Ramos (cell line): ENCODE measurements around the gene BPHL.
"Not testable (repeated sequence)": the region's sequence is repeated elsewhere in the genome, so short reads cannot be mapped to it uniquely, and the experiment has no call there.

Experiments
- in situ Hi-C: fragments of 300-500 bp; cut with MboI; formaldehyde crosslinking; loops from one replicate; pipeline ENCODE4 v1.14.3; 2022; ENCODE audit warnings: low sequenced_read_pairs; ENCODE audit not compliant: unreplicated experiment

Gene BPHL

DNA sequence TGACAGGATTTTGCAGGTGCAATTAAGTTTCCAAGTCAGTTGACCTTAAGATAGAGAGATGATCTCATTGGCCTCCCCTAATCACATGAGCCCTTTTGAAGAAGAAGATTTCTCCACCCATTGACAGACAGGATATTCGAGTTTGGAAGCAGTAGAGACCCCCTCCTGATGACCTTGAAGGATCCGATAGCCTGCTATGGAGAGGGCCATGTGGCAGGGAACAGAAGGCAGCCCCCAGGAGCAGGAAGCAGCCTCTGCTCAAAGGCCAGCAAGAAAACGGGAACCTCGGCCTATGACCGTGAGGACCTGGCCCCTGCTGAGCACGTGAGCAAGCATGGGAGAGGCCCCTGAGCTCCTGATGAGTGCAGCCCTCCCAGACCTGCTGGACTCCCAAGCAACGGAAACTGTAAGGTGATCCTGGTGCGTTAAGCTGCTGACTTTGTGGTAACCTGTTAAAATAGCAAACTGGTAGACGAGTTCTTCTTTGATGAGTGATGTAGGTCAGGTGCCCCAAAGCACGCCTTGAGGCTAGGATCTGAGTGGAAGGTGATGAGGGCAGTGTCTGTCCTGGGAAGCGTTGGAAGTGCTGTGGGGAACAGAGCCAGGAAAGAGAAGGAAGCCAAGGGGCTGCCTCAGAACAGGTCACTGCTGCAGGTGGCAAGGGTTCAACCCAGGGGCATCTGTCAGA lies 57.3 kb downstream of the BPHL start:
- in situ Hi-C loops = no loop called here

DNA sequence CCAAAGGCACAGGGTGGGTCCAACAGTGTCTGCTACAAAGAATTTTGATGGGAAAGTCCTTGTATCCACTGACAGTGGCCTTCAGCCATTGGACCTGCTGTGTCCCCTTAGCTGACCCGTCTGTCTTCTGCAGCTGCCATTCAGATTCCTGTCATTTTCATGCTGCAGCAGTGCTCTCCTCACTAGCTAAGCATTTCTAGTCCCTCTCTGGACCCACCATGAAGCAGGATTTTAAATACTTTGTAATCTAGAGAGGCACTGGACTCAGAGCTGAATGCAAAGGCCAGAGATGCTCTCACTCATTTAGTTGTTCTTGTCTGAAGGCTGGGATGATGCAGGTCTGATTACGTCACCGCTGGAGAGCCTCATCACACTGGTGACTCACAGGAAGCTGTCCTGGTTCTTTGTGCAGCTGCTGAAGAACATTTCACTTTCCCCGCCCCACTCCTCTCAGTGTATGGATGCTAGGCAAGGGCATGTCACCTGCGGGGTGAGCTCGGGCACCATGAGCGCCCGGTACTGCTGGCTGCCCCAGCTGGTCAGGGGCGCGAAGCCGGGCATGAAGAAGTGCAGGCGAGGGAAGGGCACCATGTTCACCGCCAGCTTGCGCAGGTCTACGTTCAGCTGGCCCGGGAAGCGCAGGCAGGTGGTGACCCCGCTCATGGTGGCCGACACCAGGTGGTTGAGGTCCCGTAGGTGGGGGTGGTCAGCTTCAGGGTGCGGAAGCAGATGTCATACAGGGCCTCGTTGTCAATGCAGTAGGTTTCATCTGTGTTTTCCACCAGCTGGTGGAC lies 58.2 kb downstream of the BPHL start:
- in situ Hi-C loops = no loop called here

DNA sequence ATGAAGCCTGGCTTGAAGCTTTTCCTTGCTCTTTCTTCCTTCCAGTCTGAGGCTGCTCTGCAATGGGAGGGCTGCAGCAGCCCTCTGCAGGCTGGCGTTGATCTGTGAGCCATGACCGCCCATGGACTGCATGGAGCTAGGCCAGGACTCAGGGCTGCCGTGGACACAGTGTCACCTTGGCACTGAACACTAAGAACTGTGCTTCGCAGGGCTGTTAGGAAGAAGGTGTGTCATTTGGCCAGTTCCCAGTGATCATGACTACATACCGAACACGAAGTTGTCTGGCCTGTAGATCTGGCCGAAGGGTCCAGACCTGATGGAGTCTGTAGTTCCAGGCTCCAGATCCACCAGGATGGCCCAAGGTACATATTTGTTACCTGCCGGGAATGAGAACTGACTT lies 60.2 kb downstream of the BPHL start:
- in situ Hi-C loops = not testable (repeated sequence)

DNA sequence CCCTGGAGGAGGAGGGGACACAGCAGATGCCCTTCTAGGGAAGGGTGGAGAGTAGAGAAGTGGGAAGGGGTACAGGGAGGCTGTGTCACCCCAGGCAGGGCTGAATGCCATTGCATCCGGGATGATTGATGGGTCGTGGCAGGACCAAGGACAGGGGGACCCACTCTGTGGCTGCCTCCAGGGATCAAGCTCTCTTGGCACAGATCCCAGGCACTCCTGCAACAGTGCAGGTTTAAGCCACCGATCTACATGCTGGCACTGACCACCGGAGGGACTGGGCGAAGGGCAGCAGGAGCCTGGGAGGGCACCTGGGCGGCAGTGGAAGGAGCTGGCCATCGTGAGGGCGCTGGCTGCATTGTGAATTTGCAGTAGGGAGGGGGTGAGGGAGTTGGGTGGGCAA lies 61.4 kb downstream of the BPHL start:
- in situ Hi-C loops = not testable (repeated sequence)

DNA sequence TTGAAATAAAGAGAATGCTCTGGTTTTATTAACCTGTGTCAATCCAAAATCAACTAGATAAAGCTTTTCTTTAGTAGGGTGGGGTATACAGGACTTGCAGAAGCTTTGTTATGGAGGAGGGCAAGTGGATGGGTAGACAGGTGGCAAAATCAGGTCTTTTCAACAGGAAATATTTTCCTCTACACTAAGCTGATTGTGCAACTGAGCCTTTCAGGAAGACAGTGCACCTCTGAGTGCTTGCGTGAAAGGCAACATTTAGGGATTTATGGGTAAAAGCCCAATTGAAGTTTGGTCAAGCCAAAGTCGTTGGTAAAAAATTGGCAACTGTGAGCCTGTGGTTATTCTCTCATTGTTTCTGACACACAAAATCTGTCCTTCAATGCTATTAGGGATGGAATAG lies 62.6 kb downstream of the BPHL start:
- in situ Hi-C loops = no loop called here

DNA sequence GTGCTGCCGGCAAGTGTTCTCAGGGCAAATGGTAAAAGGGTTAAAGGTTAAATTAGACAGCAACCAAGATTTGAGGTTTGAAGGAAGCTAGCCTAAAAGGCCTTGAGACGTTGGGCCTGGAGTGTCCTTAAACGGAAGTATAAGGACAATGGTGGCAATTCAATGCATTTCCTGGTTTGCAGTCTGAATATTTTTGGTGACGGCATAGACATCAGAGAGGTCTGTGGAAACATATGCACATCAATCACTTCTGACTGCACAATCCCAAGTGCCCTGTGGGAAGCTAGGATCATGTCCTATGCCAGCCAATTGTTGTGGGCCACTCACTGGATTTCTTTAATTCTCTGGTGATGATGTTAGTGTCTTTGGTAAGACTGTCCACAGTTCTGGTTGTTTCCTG lies 64.6 kb downstream of the BPHL start:
- in situ Hi-C loops = no loop called here

DNA sequence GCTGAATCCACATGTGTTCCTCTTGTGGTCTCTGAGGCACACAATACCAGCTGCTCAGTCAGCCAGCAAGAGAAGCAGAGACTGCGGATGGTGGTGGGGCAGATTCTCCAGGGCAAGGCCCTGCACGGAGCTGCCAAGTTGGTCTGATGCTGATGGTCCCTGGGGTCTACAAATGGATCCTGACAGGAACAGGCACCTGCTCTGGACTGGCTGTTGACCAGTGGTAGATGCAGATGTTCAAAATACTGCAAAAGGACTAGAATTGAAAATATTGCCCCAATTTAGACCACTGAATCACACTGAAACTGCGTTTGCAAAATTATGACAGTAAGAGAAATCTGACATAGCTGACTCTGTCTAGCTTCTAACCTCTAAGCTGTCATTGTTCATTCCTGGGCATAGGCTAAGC lies 68.5 kb downstream of the BPHL start:
- in situ Hi-C loops = no loop called here

DNA sequence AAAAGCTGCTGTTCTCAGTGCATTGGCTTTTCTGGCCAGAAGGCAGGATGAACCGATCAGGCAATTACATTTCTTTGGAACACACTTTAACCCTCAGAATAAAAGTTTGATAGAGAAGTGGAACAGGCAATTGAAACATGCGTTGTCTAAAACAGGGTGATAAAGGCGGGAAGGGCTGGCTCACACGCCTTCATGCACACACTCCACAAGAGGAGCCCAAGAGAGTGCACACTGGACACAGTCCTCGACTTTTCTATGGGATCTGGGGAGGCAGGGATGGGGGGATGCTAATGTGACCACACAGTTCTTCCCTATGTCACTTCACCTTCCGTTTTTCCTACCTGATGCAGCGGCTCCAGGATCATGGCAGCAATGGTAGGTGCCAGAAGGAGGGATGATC lies 69.8 kb downstream of the BPHL start:
- in situ Hi-C loops = no loop called here

DNA sequence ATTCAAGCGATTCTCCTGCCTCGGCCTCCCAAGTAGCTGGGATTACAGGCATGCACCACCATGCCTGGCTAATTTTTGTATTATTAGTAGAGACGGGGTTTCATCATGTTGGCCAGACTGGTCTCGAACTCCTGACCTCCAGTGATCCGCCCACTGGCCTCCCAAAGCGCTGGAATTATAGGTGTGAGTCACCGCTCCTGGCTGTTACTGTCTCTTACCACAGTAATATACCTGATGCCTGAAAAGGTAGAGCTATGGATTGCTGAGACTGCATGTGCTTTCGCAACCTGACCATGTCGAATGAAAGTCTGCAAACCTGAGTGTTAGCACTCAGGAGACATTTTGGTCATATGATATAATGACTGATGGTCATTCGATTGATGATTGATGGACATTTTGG lies 70.7 kb downstream of the BPHL start:
- in situ Hi-C loops = not testable (repeated sequence)

DNA sequence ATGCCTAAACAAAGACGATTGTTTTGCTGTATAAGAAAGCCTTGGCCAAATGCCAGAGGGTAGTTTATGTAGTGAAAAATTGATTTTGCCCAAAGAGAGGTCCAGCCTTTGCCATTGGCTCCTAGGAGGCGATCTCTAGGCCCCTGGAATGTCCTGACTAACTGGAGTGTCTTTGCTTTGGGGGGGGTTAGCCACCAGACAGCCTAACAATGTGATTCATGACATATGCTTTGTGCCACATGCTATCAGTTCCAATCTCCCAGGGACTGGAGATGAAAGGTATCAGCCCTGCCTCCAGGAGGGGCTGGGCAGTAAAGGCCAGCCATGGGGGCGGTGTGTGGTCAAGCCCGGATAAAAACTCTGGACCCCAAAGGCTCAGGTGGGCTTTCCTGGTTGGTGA lies 71.5 kb downstream of the BPHL start:
- in situ Hi-C loops = no loop called here

DNA sequence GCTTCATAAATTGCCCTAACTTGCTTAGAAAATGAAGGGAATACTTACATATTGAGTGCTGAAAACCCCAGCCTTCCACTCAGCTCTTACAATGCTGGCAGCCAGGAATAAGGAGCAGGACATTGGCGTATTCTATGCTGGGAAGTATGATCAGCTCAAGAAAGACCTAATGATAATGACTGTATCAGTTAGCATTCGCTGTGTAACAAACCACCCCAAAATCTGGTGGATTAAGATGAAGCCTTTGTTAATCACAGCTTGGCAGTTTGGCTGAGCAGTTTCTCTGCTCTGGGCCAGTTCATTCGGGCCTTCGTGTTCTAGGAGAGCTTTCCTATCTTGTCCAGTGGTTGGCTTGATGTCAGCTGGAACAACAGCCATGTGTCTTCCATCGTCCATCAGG lies 72.3 kb downstream of the BPHL start:
- in situ Hi-C loops = no loop called here

DNA sequence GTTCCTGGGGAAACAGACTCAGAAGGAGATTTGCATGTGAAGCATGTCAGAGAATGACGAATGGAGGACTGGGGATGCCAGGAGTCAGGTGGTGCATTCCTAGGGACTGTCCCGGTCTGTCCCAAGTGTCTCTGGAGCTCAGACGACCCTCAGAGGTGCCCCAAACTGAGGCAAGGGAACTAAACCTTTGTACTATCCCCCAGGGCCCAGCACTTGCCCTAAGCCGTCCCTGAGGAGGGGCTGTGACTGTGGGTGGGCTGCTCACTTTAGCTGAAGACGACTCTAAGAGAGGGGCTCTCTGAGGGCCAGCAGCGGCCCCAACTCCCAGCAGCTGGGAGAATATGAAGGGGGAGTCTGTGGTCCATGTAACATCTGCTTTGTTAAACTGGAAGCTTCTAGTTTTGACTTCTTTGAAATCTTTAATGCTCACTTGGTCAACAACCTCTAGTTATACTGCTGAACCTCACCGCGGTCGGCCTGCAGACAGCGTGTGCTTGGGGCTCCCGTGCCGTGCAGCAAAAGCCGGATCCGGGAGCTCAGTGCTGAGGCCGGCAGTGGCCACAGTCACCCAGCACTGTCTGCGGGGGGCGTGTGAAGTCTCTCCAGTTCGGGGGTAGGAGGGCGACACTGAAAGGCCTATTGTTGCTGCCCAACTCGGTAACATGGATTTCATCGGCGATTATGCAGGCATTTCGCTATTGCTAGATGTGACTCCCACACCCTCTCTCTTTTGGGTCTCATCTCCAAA lies 74.8 kb downstream of the BPHL start:
- in situ Hi-C loops = no loop called here

DNA sequence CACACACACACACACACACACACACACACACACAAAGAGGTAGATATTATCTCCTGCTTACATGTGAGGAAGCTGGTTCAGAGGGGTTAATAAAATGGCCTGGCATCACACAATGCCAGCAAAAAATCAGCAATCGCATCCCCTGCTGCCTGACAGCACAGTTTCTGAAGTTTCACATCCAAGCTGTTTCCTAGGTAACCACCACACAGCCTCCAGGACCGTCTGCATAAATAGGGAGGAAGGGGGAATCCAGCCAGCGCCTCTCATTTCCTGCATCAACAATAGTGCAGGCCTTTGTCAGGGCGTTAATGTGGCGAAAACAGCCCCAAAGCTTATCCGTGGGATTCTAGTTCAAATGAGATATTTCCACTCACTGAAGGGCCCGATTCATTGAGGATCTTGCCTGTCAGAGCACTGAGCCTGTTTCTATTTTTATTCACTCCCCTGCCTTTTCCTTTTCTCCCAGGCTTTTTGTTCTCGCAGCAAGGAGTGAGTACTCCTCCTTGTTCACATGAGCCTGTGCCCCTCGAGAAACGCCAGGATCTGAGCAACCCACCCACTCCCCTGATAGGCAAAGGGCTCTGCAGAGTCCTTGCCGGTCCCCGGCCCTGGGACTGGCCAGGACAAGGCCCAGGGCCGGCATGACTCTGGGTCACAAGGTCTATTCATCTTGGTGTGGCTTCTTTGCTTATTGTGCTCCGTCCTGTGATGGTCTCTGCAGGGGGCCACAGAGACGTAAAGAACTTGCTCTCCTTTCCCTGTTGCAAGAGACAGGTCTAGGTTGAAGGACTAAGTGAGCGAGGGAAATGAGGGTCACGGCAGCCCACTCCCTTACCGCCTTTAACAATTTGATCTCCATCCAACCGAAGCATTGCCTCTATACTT lies 76.3 kb downstream of the BPHL start:
- in situ Hi-C loops = no loop called here

DNA sequence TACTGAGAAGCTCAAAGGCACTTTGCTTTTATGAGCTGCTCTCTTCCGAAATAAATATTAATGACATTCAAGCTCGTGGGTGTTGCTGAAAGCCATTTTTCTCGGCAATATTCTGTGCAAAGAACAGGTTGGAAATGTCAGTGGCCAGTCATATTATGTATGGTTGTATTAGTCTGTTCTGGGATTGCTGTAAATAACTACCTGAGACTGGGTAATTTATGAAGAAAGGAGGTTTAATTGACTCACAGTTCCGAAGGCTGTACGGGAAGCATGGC lies 76.8 kb downstream of the BPHL start:
- in situ Hi-C loops = no loop called here

DNA sequence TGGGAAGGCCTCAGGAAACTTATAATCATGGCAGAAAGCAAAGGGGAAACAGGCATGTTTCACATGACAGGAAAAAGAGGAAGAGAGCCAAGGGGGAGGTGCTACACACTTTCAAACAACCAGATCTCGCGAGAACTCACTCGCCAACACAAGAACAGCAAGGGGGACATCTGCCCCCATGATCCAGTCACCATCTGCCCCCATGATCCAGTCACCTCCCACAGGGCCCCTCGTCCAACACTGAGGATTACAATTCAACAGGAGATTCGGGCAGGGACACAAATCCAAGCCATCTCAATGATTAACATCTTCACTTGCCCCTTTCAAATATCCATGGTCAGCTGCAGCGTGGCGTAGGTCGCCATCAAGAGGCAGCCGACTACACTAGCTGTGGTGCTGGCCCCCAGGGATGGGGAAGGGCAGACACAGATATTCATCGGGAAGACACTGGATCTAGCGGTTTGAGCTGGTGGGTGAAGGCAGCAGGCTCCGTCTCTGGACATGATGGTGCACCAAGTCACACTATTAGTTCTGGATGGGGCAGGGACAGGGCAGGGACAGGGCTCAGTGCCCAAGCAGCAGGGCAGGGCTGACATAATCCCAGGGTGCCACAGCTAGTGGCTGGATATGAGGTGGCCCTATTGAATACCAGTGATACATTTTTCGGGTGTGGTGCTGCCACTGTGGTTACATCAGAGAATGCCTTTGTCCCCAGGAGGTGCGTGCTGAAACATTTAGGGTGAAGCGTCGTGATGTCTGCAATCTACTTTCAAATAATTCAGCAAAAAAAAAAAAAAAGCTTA lies 77.4 kb downstream of the BPHL start:
- in situ Hi-C loops = no loop called here

DNA sequence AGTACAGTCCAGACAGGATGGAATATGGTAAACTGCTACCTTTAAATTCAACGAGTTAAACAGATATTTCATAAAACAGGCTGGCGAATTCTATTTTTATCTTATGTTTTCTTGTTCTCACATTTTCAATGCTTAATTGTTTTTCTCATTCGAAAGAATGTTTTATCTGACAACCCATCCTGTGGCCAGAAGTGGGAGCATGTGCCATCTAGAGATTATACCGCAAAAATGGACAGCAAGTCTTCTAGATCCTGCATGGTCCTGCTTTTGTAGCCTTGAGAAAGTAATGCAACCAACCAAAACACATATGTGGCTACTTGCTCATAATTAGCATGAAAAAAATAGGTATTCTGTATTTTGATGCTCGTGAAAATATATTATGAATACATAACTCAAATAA lies 78.3 kb downstream of the BPHL start:
- in situ Hi-C loops = no loop called here

DNA sequence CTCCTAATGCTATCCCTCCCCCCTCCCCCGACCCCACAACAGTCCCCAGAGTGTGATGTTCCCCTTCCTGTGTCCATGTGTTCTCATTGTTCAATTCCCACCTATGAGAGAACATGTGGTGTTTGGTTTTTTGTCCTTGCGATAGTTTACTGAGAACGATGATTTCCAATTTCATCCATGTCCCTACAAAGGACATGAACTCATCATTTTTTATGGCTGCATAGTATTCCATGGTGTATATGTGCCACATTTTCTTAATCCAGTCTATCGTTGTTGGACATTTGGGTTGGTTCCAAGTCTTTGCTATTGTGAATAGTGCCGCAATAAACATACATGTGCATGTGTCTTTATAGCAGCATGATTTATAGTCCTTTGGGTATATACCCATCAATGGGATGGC lies 79.2 kb downstream of the BPHL start:
- in situ Hi-C loops = not testable (repeated sequence)

DNA sequence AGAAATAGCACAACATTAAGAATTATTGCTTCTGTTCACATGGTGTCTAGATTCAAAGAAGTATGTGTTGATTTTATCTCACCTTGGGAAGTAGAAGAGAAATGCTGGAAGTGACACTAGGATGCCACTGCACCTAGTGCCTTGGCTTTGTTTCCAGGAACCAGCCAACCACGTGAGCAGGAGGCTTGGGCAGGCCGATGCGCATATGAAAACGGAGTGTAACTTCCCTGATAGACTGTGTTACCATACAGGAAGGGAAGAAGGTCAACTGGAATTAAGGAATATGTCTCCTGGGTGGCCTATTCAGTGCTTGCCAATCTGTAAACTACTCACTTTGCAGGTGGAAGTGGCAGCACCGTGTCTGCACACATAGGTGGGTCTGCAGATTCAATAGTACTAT lies 80.9 kb downstream of the BPHL start:
- in situ Hi-C loops = no loop called here

DNA sequence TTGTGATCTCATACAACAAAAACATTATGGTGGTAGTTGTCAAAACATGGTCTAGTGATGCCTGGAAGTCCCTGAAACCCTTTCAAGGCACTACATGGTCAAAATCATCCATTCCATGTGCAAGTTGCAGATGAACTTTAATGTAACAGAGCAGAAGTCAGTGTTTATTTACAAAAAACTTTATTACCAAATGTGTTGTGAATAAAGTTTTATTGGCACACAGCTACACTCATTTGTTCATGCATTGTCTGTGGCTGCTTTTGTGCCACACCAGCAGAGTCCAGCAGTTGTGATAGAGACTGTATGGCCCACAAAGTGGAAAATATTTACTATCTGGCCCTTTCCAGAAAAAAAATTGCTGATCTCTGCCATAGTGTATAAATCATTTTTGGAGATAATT lies 82.2 kb downstream of the BPHL start:
- in situ Hi-C loops = no loop called here

DNA sequence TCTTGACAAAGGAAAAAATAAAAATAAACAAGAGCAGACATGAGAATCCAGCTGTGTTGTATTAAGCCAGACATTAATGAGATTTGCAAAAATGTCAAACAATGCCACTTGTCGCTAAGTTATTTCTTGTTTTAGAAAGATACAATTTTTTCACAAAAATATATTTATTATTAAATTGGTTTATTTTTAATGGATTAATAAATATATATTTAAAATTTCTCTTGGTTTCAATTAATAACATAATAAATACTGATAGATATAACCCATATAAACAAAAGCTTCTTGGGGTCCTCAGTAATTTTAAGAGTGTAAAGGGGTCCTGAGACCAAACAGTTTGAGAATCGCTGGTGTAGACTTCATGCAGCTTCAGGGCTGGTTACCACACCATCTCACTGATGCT lies 82.9 kb downstream of the BPHL start:
- in situ Hi-C loops = no loop called here
